ENCODE measurements around the gene CSF1.

DNA sequence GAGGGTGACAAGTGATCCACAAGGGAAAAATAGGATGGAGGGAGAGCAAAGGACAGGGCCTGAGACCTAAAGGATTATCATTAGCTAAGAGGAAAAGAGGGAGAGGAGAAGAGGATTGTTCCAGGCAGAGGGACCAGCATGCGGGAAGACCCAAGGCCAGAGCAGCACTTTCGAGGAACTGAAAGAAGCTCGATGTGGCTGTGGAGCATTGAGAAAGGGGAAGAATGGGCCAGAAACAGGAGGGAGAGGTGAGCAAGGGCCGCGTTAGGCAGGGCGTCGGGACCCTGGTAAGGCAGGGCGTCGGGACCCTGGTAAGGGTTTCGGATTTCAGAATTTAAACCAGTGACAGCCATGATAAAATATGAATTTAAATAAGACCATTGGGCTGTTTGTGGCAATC is 22.8 kb upstream of the CSF1 start:
- TF ChIP-seq CTCF (IDR thresholded peaks at IDR 0.05; ENCODE audit: low read depth, low read length) = no peak
- TF ChIP-seq EZH2phosphoT487 (IDR thresholded peaks at IDR 0.05; ENCODE audit: low read depth) = no peak
